IMR-90 (cell line): ENCODE results near the gene ROMO1. TPM values are rescaled to one million over a fixed set of nuclear protein-coding genes. Genes with fewer than 3 reads are reported as not detected.
"Not testable (repeated sequence)": the region's sequence is repeated elsewhere in the genome, so short reads cannot be mapped to it uniquely, and the experiment has no call there.

Source experiments
- ATAC-seq: fragments of 200-7000 bp; cut with Tn5 transposase; 2 replicates; pipeline ENCODE4 v1.9.1; 2020; ENCODE audit warnings: low read depth, mild to moderate bottlenecking, moderate library complexity
- BruUV-seq: library from RNA; stranded (reverse); fragments of 400-500 nt; replicated peaks from 2 replicates; lab custom pipeline; 2021; lab: Mats Ljungman, UMichigan
- CTCF ChIA-PET: fragments of 300-600 bp; formaldehyde crosslinking; extraction: SDS; loops from one replicate; lab custom pipeline; 2021; ENCODE audit warnings: antibody characterized with exemption; lab: Yijun Ruan, JAX
- POLR2A ChIA-PET: fragments of 300-600 bp; sonication (Branson Sonifier 250); formaldehyde crosslinking; loops from one replicate; lab custom pipeline; 2022; ENCODE audit warnings: antibody characterized with exemption; ENCODE audit not compliant: unreplicated experiment; lab: Charles Lee
- DNase-seq: peaks from one replicate; pipeline ENCODE4 v3.0.0; 2013
- H2AFZ ChIP-seq: replicated peaks from 2 replicates; pipeline ENCODE3; 2013; ENCODE audit warnings: low read length, mild to moderate bottlenecking; ENCODE audit not compliant: poor library complexity
- H2AK5ac ChIP-seq: 2 replicates; pipeline ENCODE4 v1.6.1; 2013; ENCODE audit warnings: low read depth, low read length, inconsistent platforms
- H2AK9ac ChIP-seq: replicated peaks from 2 replicates; pipeline ENCODE3; 2013; ENCODE audit warnings: mild to moderate bottlenecking, low read depth, low read length, moderate library complexity; ENCODE audit not compliant: poor library complexity
- H2BK120ac ChIP-seq: 2 replicates; pipeline ENCODE4 v1.6.1; 2013; ENCODE audit warnings: low read depth, low read length, inconsistent platforms
- H2BK15ac ChIP-seq: 3 replicates; pipeline ENCODE4 v1.6.1; 2013; ENCODE audit warnings: low read depth, low read length, inconsistent platforms
- H2BK20ac ChIP-seq: 2 replicates; pipeline ENCODE4 v1.6.1; 2013; ENCODE audit warnings: low read depth, mild to moderate bottlenecking, inconsistent platforms, low read length, moderate library complexity
- H2BK5ac ChIP-seq: 2 replicates; pipeline ENCODE4 v1.6.1; 2013; ENCODE audit warnings: mild to moderate bottlenecking, low read depth, low read length, inconsistent platforms; ENCODE audit not compliant: poor library complexity, severe bottlenecking
- H3K14ac ChIP-seq: replicated peaks from 2 replicates; pipeline ENCODE4 v1.6.1; 2013; ENCODE audit warnings: low read depth, low read length, inconsistent platforms
- H3K18ac ChIP-seq: 2 replicates; pipeline ENCODE4 v1.6.1; 2013; ENCODE audit warnings: low read depth, low read length, control low read depth
- H3K23ac ChIP-seq: 2 replicates; pipeline ENCODE4 v1.6.1; 2013; ENCODE audit warnings: low read depth, low read length, inconsistent platforms
- H3K27ac ChIP-seq: 2 replicates; pipeline ENCODE4 v1.5.1; 2013; ENCODE audit warnings: mild to moderate bottlenecking, control low read depth, low read length; ENCODE audit not compliant: insufficient read depth
- H3K27me3 ChIP-seq: 2 replicates; pipeline ENCODE4 v1.6.1; 2013; ENCODE audit warnings: low read length; ENCODE audit not compliant: control insufficient read depth, insufficient read depth
- H3K36me3 ChIP-seq: 2 replicates; pipeline ENCODE4 v1.6.1; 2013; ENCODE audit warnings: low read length, mixed read lengths; ENCODE audit not compliant: control insufficient read depth, insufficient read depth
- H3K4ac ChIP-seq: 2 replicates; pipeline ENCODE4 v1.6.1; 2013; ENCODE audit warnings: low read depth, low read length, inconsistent platforms
- H3K4me1 ChIP-seq: 2 replicates; pipeline ENCODE4 v1.6.1; 2013; ENCODE audit warnings: low read length, mixed read lengths; ENCODE audit not compliant: control insufficient read depth, insufficient read depth
- H3K4me2 ChIP-seq: 2 replicates; pipeline ENCODE4 v1.6.1; 2013; ENCODE audit warnings: low read depth, mild to moderate bottlenecking, control low read depth, low read length, moderate library complexity
- H3K4me3 ChIP-seq: 2 replicates; pipeline ENCODE4 v1.5.1; 2013; ENCODE audit warnings: low read depth, mild to moderate bottlenecking, control low read depth, low read length, moderate library complexity; ENCODE audit not compliant: insufficient read depth
- H3K56ac ChIP-seq: 2 replicates; pipeline ENCODE4 v1.6.1; 2013; ENCODE audit warnings: low read length, inconsistent platforms; ENCODE audit not compliant: insufficient read depth; ENCODE audit errors: extremely low read depth
- H3K79me1 ChIP-seq, 2 experiments: 2 replicates each; pipeline ENCODE4 v1.6.1; 2013; ENCODE audit warnings: low read length in 2 of 2, inconsistent platforms in 1 of 2, low read depth in 1 of 2
- H3K9ac ChIP-seq: 2 replicates; pipeline ENCODE4 v1.6.1; 2013; ENCODE audit warnings: low read depth, low read length, control low read depth
- H3K9me1 ChIP-seq: 2 replicates; pipeline ENCODE4 v1.6.1; 2013; ENCODE audit warnings: low read length, inconsistent platforms; ENCODE audit not compliant: insufficient read depth
- H3K9me3 ChIP-seq: 2 replicates; pipeline ENCODE4 v1.6.1; 2013; ENCODE audit warnings: low read length; ENCODE audit not compliant: control insufficient read depth, insufficient read depth
- H4K20me1 ChIP-seq: 2 replicates; pipeline ENCODE4 v1.6.1; 2013; ENCODE audit warnings: low read length, inconsistent platforms; ENCODE audit not compliant: insufficient read depth
- H4K5ac ChIP-seq: 2 replicates; pipeline ENCODE4 v1.6.1; 2013; ENCODE audit warnings: mild to moderate bottlenecking, low read depth, low read length, control low read depth
- H4K8ac ChIP-seq, 2 experiments: 2 replicates each; pipeline ENCODE4 v1.6.1; 2013; ENCODE audit warnings: low read depth in 2 of 2, low read length in 2 of 2, control low read depth in 1 of 2, inconsistent platforms in 1 of 2
- H4K91ac ChIP-seq: 2 replicates; pipeline ENCODE4 v1.6.1; 2013; ENCODE audit warnings: low read depth, low read length, inconsistent platforms; ENCODE audit not compliant: insufficient read depth
- WGBS, 2 experiments: methylation state at CpG; one replicate each; pipeline versions ENCODE4 v1.1.5 to v1.1.7; 2013; ENCODE audit warnings: missing lambda C conversion rate in 2 of 2; ENCODE audit not compliant: insufficient read length in 1 of 2; ENCODE audit errors: extremely low coverage in 2 of 2; 5-methylcytosine and 5-hydroxymethylcytosine counted together
- dilution Hi-C: fragments of 300-500 bp; cut with HindIII; formaldehyde crosslinking; loops from one replicate; pipeline ENCODE4 v1.14.3; 2018; ENCODE audit warnings: low sequenced_read_pairs; ENCODE audit not compliant: unreplicated experiment
- in situ Hi-C: fragments of 300-500 bp; cut with MboI; formaldehyde crosslinking; loops from 3 replicates; pipeline ENCODE4 v1.14.3; 2019; ENCODE audit warnings: low sequenced_read_pairs, inconsistent platforms, mixed read lengths
- intact Hi-C: fragments of 100-400 bp; cut with micrococcal nuclease; formaldehyde crosslinking; loops from 2 replicates; pipeline ENCODE4 v1.10.0; 2022
- polyA plus RNA-seq, 3 experiments: library from polyadenylated mRNA; depleted of rRNA; stranded (reverse); fragments of >200 nt; gene quantifications; 2 replicates each; pipeline ENCODE4 v1.2.3, GENCODE V29; 2012; ENCODE audit warnings: low replicate concordance in 1 of 3
- total RNA-seq: library from RNA; depleted of rRNA; stranded (reverse); fragments of >200 nt; gene quantifications from 2 replicates; pipeline ENCODE4 v1.2.3, GENCODE V29; 2012

Gene ROMO1
- total and polyA plus RNA-seq, 2 of the 4 experiments (the other 2 are of a cell fraction) = 223 to 555 TPM

- H3K9me3 ChIP-seq, H3K14ac ChIP-seq, ATAC-seq, intact Hi-C loops, H4K91ac ChIP-seq, dilution Hi-C loops, H3K4me1 ChIP-seq, H2AFZ ChIP-seq, DNase-seq, H3K9ac ChIP-seq, H4K8ac ChIP-seq, H3K4ac ChIP-seq, POLR2A ChIA-PET, H3K4me3 ChIP-seq, H2BK15ac ChIP-seq, H2AK9ac ChIP-seq, H2AK5ac ChIP-seq, CTCF ChIA-PET, H3K56ac ChIP-seq, H3K18ac ChIP-seq, H2BK5ac ChIP-seq, in situ Hi-C loops, H3K27me3 ChIP-seq, H3K23ac ChIP-seq, H2BK20ac ChIP-seq, BruUV-seq, H4K5ac ChIP-seq, H3K27ac ChIP-seq, H2BK120ac ChIP-seq, H3K4me2 ChIP-seq: not testable (repeated sequence)
- H4K20me1 ChIP-seq = peaks cover 96% of the 10 kb centered on the region
- no CpG with 5 or more reads among the region's 4 CpGs for WGBS, 2 experiments
- peaks cover 25 to 64% of the 10 kb centered on the region in 2 experiments for H3K79me1 ChIP-seq
- H3K9me1 ChIP-seq = peaks cover 11% of the 10 kb centered on the region
- peaks cover 81% of the 10 kb centered on the region for H3K36me3 ChIP-seq
Measured at GRCh38 chr20:35723275-35723639, 24.1 kb downstream of the ROMO1 start.

GRCh38 chr20:35723652-35724320, 24.6 kb downstream of the ROMO1 start:
- H4K8ac ChIP-seq, in situ Hi-C loops, H2AK5ac ChIP-seq, H3K56ac ChIP-seq, H3K9me3 ChIP-seq, POLR2A ChIA-PET, H3K18ac ChIP-seq, H4K5ac ChIP-seq, DNase-seq, H2BK15ac ChIP-seq, CTCF ChIA-PET, H4K91ac ChIP-seq, H2BK5ac ChIP-seq, intact Hi-C loops, H3K27ac ChIP-seq, H3K27me3 ChIP-seq, H3K9ac ChIP-seq, BruUV-seq, H2AFZ ChIP-seq, dilution Hi-C loops, H2AK9ac ChIP-seq, H3K4me1 ChIP-seq, H2BK20ac ChIP-seq, H3K4me3 ChIP-seq, H3K4ac ChIP-seq, H3K14ac ChIP-seq, H3K23ac ChIP-seq, ATAC-seq, H2BK120ac ChIP-seq, H3K4me2 ChIP-seq: not testable (repeated sequence)
- Histone ChIP-seq H3K79me1 (peaks cover 24 to 59% of the 10 kb centered on the region in 2 experiments), H3K9me1 (peaks cover 11% of the 10 kb centered on the region), H3K36me3 (peaks cover 80% of the 10 kb centered on the region), H4K20me1 (peaks cover 96% of the 10 kb centered on the region)
- 100% methylated on average over 2 of the region's 12 CpGs; no CpG with 5 or more reads in 1 of the 2 experiments for WGBS, 2 experiments
